Right ventricle myocardium superior (tissue), 1 donor: ENCODE data around the gene CD101. TPM values are rescaled to one million over a fixed set of nuclear protein-coding genes. Genes with fewer than 3 reads are reported as not detected.

Experiments
- ATAC-seq: fragments of 200-7000 bp; cut with Tn5 transposase; one replicate; pipeline ENCODE4 v1.9.1; 2020; ENCODE audit warnings: mild to moderate bottlenecking; ENCODE audit not compliant: poor library complexity
- DNase-seq: peaks from one replicate; pipeline ENCODE4 v3.0.0-alpha.2; 2020
- intact Hi-C: fragments of 100-400 bp; cut with DNase I; formaldehyde crosslinking; loops from one replicate; pipeline ENCODE4 v1.11.2; 2022
- total RNA-seq: library from RNA; stranded (reverse); fragmentation: NEBNext Ultra II Directional; extraction: Animal tissue kit (Norgen Biotek cat#: 25700); gene quantifications from one replicate; pipeline ENCODE4 v1.2.1, GENCODE V29; 2021
- donor health status: DM: no; HTN: yes; CAD: no; lungs with severe emphysema.

CD101 gene
- total RNA-seq, 1 donor from 2014 or later: 1.0 TPM

DNA sequence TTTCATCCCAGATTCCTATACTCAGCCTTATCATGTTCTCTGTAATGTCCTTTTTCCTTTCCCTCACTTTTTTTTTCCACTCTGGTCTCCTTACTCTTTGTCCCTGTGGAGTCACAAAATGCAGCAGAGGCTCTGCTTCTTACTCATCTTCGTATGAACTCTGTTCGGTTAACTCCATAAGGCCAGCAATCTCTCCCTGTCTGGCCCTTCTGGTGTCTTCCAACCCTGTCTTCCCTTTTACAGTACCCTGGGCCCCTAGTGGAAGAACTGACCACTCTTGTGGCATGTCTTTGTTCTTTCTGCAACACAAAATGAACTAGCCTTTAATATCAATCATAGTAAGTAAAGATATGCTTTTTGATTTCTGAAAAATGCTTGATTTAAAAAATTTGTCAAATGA, 7.1 kb downstream of the CD101 start:
- intact Hi-C loops: no loop called here
- ATAC-seq: no peak

DNA sequence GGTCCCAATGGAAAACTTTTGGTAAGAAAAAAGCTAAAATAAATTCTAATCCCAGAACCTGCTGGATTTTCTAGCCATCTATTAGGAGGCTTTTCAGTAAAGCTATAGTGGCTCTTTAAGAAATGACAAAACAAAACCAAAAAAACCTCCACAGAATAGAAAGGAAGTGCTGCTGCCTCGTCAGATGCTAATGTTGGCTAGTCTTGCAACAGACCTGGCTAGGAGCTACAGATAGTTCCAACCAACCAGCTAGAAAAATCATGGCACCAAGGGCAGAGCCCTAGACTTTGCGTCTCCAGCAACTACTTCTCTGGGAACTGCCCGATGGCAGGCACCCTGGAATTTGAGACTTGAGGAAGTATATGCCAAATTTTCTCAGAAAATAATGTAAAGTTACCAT, 7.6 kb downstream of the CD101 start:
- ATAC-seq: peak; percentile 43
- intact Hi-C loops: no loop called here
- no peak for DNase-seq

More for the DNA sequence above, 7.1 kb downstream of the CD101 start:
- no peak for DNase-seq

DNA sequence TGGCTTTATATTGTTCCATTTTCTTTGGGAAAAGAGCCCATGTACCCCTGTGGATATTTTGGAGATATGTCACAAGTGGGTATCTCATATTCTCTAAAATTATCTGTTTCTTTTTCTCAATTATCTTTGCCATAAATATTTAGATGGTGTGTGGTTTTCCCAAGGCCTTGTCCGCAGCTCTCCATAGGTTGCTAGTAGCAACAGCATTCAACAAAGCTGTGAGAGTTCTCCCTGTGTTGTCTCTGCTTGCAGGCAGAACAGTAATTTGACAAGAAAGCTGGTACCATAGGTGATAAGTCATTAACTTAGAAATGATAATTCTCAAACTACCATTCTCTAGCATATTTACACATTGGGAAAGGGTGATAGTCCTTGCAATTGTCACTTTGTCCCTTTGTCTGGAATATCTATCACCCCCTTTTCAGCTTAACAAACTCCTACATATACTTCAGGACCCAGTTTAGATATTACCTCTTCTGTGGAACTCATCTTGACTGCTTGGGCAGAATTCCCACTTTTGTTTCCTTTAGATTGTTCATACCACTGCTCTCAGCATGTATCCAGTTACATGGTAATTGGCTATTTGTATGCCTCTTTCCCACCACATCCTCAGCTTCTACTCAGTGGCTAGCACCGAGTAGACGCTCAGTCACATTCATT, 8.9 kb downstream of the CD101 start:
- intact Hi-C loops: no loop called here
- ATAC-seq: no peak
- DNase-seq: no peak

DNA sequence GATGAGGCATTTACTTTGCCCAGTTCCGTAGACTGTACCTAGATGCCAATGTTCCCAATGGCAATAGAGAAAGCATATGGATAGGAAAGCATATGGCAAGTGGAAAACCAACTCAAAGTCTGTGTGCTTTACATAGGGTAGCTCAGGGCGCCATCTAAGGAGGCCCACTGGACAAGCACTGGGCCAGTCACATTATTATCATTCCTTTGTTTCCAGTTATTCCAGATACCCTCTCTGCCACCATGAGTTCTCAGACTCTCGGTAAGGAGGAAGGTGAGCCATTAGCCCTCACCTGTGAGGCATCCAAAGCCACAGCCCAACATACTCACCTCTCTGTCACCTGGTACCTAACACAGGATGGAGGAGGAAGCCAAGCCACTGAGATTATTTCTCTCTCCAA, 9.8 kb downstream of the CD101 start:
- ATAC-seq (no peak), DNase-seq (no peak)
- intact Hi-C loops: no loop called here

DNA sequence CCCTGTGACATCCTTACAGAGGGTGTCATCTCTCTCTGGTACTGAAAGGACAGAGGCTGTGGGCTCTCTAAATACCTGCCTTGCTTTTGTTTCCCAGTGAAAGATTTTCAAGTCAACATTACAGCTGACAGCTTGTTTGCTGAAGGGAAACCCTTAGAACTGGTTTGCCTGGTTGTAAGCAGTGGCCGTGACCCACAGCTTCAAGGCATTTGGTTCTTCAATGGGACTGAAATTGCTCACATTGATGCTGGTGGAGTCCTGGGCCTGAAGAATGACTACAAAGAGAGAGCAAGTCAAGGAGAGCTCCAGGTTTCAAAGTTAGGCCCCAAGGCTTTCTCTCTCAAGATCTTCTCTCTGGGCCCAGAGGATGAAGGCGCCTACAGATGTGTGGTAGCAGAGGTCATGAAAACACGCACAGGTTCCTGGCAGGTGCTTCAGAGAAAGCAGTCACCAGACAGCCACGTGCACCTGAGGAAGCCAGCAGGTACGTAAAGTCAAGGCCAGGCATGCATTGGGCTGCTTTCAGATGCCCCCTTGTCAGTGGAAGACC, 11.8 kb downstream of the CD101 start:
- ATAC-seq (no peak), DNase-seq (no peak)
- intact Hi-C loops: no loop called here

DNA sequence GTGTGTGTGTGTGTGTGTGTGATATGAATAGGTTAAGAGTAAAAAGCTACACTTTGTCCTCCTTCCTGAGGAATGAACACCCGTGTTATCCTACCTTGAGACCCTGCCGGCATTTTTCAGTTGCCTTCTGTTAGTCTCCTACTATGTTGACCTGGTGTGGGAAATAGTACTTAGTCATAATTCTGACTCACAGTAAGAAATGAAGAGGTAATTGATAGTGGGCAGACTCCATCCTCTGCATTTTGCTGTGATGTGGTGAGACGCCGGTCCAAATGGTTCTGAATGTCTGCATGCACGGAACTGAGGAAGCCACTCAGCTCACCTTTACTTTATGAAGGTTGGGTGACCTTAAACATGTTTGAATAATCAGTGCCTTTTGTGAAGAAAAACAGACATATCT, 12.6 kb downstream of the CD101 start:
- DNase-seq: no peak
- intact Hi-C loops: no loop called here
- no peak for ATAC-seq

DNA sequence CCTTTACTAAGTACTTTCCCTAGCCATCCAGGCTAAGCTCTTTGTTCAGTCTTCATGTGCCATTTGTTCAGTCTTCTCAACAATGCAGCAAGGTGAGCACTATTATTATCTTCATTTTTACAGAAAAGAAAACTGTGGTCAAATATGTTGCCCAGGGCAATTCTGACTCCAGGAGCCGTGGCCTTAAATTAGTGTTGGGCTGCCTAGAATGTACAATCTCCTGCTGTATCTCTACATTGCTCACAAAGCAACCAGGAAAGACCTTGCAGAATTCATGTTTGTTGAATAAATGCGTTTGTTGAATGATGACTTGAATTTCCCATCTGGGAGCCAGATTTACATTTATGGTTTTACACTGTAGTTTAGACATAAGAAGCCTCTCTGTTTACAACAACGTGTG, 14.2 kb downstream of the CD101 start:
- intact Hi-C loops: no loop called here
- no peak for ATAC-seq
- no peak for DNase-seq

DNA sequence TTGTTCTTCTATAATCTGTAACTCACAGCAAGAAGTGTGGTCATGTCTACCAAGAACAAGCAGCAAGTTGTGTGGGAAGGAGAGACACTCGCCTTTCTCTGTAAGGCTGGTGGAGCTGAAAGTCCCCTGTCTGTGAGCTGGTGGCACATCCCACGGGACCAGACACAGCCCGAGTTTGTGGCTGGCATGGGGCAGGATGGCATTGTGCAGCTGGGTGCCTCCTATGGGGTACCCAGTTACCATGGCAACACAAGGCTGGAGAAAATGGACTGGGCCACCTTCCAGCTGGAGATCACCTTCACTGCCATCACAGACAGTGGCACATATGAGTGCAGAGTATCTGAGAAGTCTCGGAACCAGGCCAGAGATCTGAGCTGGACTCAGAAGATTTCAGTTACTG, 15.5 kb downstream of the CD101 start:
- DNase-seq: no peak
- intact Hi-C loops: no loop called here
- ATAC-seq: no peak

DNA sequence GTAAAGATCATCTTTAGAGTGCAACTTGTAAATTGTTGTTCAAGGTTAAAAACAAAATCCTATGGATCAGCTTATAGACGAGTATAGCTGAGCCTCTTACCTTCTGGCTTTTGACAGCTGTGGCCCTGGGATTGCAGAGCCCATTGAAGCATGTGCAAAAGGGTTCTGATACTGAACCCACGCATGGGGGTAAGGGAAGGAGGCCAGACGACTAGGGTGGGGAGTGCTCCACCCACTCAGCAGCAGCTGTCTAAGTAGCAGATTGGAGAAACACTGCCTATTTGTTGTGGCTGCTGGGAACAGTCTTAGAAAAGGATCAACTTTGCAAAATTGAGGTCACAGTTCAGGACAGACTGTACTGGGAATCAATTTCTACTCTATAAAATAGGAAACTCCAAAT, 16.1 kb downstream of the CD101 start:
- ATAC-seq: peak; percentile 79

DNA sequence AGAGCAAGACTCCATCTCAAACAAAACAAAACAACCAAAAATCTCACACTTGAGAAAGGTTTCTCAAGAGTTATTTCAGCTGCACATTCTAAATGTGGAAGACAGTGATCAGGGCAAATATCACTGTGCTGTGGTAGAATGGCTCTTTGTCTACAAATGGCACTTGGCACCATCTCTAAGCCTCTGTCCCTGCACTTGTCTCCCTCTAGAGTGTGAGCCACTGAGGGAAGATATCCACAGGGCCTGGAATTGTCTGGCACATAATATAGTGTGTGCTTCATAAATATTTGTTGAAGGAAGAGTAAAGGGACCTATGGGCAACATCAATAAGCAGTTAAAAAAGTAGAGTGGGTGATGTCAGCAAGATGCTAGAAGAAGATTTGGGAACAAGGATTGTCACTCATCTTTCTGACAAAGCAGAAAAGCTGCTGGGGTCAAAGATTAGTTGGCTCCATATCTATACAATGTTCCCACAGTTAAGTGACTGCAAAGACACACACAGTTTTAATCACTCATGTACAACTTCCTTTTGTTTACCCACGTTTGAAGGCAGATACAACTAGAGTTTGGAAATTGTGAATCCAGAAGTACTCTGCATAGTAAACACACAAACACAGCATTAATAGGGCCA, 19.1 kb downstream of the CD101 start:
- intact Hi-C loops: no loop called here
- no peak for ATAC-seq

More for the DNA sequence above, 16.1 kb downstream of the CD101 start:
- intact Hi-C loops: no loop called here
- peak; percentile 50 for DNase-seq

DNA sequence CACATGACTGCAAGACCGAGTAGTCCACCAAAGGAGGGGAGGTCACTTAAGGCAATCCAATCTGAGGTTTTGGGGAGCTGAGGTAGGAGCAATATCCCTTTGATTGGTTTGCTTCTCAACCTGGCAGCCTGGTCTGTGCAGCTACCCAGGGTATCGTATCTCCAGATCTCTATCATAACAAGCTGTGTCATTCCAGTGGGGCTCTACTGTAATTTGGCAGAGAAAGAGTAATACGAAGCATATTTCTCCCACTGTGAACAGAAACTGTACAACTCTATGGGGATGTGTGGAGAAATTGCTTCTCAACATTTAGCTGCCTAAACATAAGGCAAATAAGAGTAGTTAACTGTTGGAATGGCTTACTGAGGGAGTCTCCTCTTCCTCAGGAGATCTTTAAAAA, 20.6 kb downstream of the CD101 start:
- ATAC-seq (no peak), DNase-seq (no peak)
- intact Hi-C loops: no loop called here

More for the DNA sequence above, 19.1 kb downstream of the CD101 start:
- no peak for DNase-seq

DNA sequence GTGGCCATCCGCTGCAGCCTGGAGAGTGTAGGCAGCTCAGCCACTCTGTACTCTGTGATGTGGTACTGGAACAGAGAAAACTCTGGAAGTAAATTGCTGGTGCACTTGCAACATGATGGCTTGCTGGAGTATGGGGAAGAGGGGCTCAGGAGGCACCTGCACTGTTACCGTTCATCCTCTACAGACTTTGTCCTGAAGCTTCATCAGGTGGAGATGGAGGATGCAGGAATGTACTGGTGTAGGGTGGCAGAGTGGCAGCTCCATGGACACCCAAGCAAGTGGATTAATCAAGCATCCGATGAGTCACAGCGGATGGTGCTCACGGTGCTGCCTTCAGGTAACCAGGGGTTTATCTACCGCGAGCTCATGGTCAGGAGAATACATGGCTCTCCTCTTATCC, 24.0 kb downstream of the CD101 start:
- intact Hi-C loops: no loop called here
- ATAC-seq: no peak
- no peak for DNase-seq

DNA sequence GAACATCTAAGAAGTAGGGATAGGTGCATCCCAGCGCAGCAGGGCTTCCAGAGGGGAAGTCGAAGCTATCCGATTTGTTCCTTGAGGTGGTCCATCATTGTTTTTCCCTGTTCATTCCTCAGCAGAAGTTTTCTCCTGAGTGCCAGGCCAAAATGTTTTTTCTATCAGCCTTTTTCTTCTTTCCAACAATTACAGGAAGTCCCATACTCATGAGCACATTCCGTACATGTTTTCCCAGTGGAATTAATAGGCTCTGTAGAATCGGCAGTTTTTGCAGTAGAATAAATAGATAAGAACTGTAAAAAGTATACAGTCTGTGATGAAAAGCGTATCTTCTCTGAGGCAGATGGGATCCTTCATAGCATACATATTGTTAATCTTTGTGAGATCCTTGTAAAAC, 24.8 kb downstream of the CD101 start:
- ATAC-seq: peak; percentile 29
- no peak for DNase-seq
- intact Hi-C loops: no loop called here

DNA sequence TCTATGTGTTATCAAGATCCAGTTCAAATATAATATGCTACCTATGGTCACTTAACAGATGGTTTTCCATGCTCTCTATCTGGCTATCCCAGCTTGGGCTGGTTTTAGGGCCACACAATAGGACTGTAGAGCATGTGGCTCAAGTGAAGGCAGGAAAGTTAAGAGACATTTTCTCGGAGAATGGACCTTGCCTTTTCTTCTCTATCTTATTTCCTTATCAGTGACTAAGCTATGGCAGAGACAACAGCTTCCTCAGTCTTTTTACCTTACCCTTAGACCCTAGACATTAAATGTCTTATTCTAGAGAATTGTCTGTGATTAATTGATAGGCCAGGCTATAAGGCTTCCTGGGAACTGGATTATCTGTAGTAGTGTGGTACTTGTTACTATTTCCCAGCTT, 28.1 kb downstream of the CD101 start:
- ATAC-seq: no peak
- DNase-seq: no peak
- intact Hi-C loops: no loop called here

DNA sequence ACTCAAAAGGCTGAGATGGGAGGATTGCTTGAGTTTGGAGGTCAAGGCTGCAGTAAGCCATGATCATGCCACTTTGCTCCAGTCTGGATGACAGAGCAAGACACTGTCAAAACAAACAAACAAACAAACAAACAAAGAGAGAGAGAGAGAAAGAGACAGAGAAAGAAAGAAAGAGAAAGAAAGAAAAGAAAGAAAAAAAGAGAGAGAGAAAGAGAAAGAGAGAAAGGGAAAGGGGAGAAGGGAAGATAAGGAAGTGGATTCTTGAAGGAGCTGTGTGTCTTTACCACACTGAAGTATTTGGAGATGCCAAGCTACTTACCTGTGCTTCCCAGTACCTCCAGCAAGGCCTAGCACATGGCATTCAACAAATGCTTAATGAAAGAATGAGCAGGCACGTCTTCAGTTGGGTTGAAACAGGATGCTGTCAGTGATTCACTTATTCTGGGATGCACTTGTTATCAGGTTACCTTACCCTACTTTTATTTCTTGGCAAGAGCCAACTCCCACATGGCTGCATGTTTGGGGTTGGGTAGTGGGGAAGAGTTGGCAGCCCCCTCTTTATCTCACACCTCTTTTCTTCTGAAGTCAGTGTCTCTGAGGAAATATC, 28.8 kb downstream of the CD101 start:
- DNase-seq (no peak), ATAC-seq (no peak)
- intact Hi-C loops: no loop called here

DNA sequence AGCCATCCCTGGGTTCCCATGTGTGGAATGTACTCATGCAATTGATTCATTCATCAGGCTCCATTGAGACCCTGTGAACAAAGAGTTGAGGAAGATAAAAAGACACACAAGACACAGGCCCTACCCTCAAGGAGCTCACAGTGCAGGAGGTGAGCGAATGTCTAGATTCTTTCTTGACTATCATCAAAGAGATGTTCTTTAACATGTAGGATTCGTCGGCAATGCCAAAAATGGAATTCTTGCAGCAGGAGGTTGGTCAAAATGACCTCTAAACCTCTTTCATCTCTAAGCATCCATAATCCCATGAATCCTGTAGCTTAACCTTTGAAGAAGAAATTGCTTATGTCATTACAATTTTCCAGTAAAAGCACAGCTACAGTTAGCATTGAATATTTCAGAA, 30.7 kb downstream of the CD101 start:
- ATAC-seq (no peak), DNase-seq (no peak)
- intact Hi-C loops: no loop called here

DNA sequence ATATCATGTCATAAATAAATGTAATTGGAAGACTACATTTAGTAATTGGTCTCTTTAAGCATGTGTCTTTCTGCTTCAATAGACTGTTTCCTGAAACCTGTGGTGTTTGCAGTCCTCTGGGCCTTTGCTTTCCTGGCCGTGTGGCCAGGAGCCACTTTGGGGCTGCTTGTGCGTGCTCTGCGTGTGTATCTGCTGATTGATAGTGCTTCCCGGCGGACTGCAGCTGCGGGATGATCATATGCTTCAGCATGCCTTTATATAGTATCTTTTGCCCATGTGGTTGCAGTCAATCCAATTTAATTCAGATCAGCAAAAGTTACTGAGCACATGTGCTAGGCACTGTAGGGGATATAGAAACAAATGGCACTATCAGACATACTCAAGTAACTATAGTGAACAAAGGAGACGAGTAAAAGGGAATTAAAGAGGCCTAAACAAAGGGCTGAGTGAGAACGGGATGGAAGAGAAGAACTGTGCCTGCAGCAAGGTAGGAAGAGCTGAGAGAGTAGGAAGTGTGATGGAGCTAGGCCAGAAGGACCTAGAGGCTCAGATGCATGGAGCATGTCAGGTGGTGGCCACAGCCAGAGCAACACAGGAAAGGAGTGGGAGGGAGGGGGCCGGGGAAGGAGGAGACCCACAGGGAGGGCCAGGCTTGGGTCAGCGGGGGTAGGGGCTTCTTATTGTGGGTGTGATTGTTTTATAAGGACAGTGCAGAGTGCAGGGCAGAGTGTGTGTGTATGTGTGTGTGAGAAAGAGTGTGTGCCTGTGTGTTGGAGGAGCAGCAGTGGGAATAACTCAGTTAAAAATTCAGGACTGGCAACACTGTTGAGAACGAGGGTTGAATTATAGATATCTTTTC, 31.4 kb downstream of the CD101 start:
- intact Hi-C loops: no loop called here
- peak; percentile 10 for ATAC-seq
- no peak for DNase-seq

DNA sequence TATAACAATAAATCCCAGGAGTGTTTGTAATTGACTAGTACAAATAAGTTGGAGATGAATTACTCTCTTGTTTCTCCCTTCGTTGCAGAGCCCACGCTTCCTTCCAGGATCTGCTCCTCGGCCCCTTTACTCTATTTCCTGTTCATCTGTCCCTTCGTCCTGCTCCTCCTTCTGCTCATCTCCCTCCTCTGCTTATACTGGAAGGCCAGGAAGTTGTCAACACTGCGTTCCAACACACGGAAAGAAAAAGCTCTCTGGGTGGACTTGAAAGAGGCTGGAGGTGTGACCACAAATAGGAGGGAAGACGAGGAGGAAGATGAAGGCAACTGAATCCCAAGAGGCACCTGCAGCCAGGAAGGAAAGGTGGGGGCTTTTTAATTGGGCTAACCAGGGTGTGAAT, 32.2 kb downstream of the CD101 start:
- ATAC-seq (no peak), DNase-seq (no peak)
- intact Hi-C loops: no loop called here

DNA sequence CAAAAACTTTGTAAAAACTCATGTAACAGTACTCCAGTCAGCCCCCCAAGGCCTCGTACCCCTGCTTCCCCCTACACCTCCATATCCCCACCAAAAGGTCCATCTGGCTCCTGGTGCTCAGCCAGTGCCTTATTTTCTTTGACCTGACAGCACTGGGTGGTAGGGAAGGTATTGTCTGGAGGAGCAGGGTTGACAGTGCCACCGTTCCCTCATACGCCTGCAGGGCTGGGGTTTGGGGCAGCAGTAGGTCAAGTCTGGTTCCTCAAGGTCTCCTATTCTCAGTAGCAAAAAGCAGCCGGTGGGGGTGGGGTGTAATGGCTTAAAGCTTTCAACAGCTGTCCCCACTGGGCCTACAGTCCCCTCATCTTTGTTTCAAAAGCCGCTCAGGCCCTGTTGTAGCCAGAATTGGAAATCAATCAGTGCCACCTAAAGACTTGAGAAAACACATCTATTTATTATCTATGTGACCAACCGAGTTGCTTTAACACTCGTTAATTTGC, 33.3 kb downstream of the CD101 start:
- no peak for DNase-seq
- ATAC-seq: no peak
- intact Hi-C loops: no loop called here
